Cardiac fibroblast (primary cell): ENCODE results near the gene CRAT.
"Not testable (repeated sequence)": the region's sequence is repeated elsewhere in the genome, so short reads cannot be mapped to it uniquely, and the experiment has no call there.

Experiments used
- DNase-seq, 2 donors: peaks; one replicate each; pipeline versions ENCODE4 v3.0.0 to v3.0.0-alpha.2; 2010; ENCODE audit warnings: low read depth in 2 of 2
- H3K4me3 ChIP-seq, 2 donors: replicated peaks in 1 of 2; 1 replicate in 1 of 2; 2 replicates in 1 of 2; pipeline ENCODE4 v1.5.1; 2011; ENCODE audit warnings: low read depth in 2 of 2, low read length in 2 of 2, mild to moderate bottlenecking in 2 of 2, moderate library complexity in 1 of 2
- TF ChIP-seq, protein P1 (sequence below): IDR thresholded peaks from one replicate; pipeline ENCODE4 v1.5.1; 2011; ENCODE audit warnings: low read depth, mild to moderate bottlenecking, low read length, inconsistent platforms

CRAT gene

DNA sequence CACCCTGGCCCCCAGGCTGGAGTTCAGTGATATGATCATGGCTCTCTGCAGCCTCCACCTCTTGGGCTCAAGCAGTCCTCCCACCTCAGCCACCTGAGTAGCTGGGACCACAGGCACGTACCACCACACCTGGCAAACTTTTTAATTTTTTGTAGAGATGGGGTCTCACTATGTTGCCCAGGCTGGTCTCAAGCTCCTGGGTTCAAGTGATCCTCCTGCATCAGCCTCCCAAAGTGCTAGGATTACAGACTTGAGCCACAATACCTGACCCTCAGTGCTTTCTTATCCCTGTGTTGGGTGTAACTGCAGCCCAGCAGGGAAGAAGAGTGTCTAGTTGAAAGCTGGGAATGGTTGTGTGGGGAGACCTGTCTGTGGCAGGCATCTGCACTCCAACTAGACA lies 11.5 kb upstream of the CRAT start:
- TF ChIP-seq, protein P1, sequence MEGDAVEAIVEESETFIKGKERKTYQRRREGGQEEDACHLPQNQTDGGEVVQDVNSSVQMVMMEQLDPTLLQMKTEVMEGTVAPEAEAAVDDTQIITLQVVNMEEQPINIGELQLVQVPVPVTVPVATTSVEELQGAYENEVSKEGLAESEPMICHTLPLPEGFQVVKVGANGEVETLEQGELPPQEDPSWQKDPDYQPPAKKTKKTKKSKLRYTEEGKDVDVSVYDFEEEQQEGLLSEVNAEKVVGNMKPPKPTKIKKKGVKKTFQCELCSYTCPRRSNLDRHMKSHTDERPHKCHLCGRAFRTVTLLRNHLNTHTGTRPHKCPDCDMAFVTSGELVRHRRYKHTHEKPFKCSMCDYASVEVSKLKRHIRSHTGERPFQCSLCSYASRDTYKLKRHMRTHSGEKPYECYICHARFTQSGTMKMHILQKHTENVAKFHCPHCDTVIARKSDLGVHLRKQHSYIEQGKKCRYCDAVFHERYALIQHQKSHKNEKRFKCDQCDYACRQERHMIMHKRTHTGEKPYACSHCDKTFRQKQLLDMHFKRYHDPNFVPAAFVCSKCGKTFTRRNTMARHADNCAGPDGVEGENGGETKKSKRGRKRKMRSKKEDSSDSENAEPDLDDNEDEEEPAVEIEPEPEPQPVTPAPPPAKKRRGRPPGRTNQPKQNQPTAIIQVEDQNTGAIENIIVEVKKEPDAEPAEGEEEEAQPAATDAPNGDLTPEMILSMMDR: no peak
- no peak overlapping the region for H3K4me3 ChIP-seq
- no peak for DNase-seq

DNA sequence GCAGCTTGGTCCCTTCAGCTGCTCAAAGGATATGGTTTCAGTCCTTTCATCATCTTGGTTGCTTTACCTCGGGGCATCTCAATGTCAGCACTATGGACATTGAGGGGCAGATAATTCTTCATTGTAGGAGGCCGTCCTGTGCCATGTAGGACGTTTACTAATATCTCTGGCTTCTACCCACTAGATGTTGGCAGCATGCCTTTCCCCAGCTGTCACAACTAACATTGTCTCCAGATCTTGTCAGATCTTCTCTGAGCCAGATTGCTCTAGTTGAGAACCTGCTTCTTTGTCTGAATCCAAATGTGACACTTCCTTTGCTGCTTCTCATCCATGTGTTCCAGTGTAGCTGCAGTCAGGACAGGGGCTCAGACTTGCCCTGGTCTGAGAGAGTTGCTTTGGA lies 10.9 kb upstream of the CRAT start:
- no peak overlapping the region for H3K4me3 ChIP-seq
- peak; percentile 52 to 68 for DNase-seq
- TF ChIP-seq, protein P1: no peak

DNA sequence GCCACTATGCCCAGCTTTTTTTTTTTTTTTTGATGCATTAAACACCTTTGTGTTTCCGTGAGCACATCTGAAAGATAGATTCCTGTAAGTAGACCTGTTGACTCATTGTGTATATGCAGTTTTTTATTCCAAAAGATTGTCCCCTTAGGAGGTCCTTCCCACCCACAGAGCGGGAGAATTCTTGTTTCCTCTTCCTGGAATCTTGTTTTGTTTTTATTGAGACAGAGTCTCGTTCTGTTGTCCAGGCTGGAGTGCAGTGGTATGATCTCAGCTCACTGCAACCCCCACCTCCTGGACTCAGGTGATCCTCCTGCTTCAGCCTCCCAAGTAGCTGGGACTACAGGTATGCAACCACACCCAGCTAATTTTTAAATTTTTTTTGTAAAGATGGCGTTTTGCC lies 8.2 kb upstream of the CRAT start:
- TF ChIP-seq, protein P1: no peak
- H3K4me3 ChIP-seq: no peak overlapping the region
- DNase-seq: no peak

DNA sequence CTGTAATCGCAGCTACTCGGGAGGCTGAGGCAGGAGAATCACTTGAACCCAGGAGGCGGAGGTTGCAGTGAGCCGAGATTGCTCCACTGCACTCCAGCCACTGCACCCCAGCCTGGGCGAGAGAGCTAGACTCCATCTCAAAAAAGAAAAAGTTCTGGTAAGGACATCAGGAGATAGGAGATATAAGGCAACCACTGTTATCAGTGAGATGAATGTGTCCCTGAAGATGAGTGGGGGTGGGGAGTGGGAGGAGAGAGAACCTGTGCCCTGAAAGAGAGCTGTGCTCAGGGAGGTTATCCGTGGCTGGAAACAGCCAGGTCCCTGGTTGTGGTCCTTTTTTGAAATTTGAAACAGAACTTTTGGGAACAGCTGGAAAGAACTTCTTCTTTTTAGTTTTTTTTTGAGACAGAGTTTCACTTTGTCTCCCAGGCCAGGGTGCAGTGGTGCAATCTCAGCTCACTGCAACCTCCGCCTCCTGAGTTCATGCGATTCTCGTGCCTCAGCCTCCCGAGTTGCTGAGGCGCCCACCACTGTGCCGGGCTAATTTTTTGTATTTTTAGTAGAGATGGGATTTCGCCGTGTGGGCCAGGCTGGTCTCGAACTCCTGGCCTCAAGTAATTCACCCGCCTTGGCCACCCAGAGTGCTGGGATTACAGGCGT lies 3.2 kb upstream of the CRAT start:
- TF ChIP-seq, protein P1: no peak
- no peak for DNase-seq
- H3K4me3 ChIP-seq: no peak overlapping the region

DNA sequence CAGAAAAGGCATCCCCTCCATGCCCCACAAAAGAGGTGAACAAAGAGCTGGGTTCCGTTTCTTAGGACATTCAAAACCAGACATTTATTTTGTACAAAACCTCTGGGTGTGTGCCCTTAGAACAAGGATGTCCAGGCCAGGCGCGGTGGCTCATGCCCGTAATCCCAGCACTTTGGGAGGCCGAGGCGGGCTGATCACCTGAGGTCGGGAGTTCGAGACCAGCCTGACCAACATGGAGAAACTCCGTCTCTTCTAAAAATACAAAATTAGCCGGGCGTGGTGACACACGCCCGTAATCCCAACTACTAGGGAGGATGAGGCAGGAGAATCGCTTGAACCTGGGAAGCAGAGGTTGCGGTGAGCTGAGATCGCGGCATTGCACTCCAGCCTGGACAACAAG lies 1.9 kb upstream of the CRAT start:
- peak overlapping the region; percentile 90 to 91 for H3K4me3 ChIP-seq
- not testable (repeated sequence) for DNase-seq

DNA sequence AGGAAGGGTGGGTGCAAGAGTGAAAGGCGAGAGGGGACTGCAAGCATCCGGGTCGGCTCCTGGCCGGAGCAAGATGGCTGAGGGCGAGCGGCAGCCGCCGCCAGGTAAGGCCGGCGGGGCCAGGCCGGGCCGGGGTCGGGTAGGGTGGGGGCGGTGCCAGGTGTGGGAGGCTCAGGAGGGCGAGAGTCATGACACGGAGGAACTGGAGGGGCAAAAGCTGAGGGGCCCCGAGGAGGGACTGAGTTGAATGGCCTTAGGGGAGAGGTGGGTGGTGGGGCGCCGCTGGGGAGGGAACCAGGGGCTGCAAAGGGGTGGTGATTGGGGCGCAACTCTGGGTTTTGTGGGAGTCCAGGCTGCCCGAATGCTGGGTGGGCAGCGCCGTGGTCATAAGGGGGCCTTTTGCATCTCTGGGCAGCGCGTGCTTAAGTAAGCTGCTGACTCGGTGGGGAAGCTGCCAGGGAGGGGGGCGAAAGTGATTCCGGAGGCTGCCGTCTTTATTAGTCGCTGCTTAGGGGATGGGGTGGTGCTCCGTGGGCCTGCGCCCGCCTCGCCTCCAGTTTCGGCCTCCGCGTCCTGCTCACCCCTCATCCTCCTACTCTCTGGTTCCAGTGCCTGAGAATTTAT lies 1.0 kb upstream of the CRAT start:
- peak overlapping the region; percentile 90 to 91 for H3K4me3 ChIP-seq
- TF ChIP-seq, protein P1: no peak
- peak; percentile 48 to 68 for DNase-seq

DNA sequence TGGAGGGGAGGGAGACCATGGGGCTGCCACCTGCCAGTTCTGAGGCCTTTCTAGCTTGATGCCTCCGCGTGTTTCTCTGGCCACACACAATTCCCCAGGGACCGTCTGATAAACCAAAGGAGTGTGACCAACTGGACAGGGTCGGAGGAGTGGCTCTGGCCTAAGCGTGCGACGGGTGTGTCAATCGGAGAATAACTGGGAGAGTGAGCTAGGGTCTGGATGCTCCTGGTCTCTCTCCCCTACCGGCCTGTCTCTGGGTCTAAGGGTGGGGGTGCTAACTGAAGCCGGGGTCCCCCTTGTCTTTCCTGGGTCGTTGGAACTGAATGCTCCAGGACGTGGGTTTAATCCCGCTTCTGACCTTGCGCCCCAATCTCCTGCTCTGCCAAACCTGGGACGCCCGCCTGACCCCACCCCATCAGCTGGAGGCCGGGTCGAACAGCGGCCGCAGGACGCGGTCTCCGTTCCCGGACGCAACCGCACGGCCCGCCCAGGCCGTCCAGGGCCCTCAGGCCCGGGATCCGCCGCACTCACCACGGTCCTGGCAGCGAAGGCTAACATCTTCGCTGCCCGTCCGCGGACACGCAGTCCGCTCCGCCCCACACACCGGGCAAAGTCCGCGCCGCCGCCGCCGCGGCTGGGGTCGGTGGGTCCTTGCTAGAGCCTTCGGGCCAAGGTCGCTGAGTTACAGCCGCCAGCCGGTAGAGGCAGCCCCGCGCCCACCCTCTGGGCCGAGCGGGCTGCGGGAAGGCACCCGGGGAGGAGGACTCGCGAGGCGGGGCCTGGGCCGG lies 447 bp downstream of the CRAT start:
- DNase-seq: peak in 1 of 2 donors; percentile 45
- H3K4me3 ChIP-seq: peak overlapping the region; percentile 61 to 91
- TF ChIP-seq, protein P1: no peak
